GM10847 (cell line): Measurements from ENCODE around the gene CHMP1B.

Experiments used
- POLR2A ChIP-seq: IDR thresholded peaks from 2 replicates; pipeline ENCODE4 v1.6.1; 2011; ENCODE audit not compliant: insufficient read length; ENCODE audit errors: extremely low read depth

Gene CHMP1B

GRCh38 chr18:11902522-11903292, 51.5 kb downstream of the CHMP1B start:
- TF ChIP-seq POLR2A = no peak
